Osteoblast (primary cell): Measurements from ENCODE around the gene COL18A1. TPM values are rescaled to one million over a fixed set of nuclear protein-coding genes. Genes with fewer than 3 reads are reported as not detected.

Experiments used
- DNase-seq: peaks from one replicate; pipeline ENCODE4 v3.0.0; 2011; ENCODE audit warnings: low spot score, mixed read lengths; ENCODE audit not compliant: insufficient read length; ENCODE audit errors: missing footprints
- H2AFZ ChIP-seq: 2 replicates; pipeline ENCODE4 v1.6.0; 2011; ENCODE audit warnings: mild to moderate bottlenecking, low read length
- H3K27ac ChIP-seq: 2 replicates; pipeline ENCODE4 v1.5.1; 2011; ENCODE audit warnings: mild to moderate bottlenecking, low read depth, low read length, moderate library complexity
- H3K27me3 ChIP-seq: 2 replicates; pipeline ENCODE4 v1.6.0; 2012; ENCODE audit warnings: mild to moderate bottlenecking, control low read depth, inconsistent platforms, low read length, moderate library complexity; ENCODE audit not compliant: insufficient read depth
- H3K36me3 ChIP-seq: 2 replicates; pipeline ENCODE4 v1.5.1; 2011; ENCODE audit warnings: mild to moderate bottlenecking, low read length, control low read depth, moderate library complexity; ENCODE audit not compliant: insufficient read depth
- H3K4me1 ChIP-seq: 2 replicates; pipeline ENCODE4 v1.5.1; 2011; ENCODE audit warnings: mild to moderate bottlenecking, low read length, control low read depth, moderate library complexity; ENCODE audit not compliant: insufficient read depth
- H3K4me2 ChIP-seq: 2 replicates; pipeline ENCODE4 v1.6.0; 2011; ENCODE audit warnings: mild to moderate bottlenecking, low read length; ENCODE audit not compliant: insufficient read depth
- H3K4me3 ChIP-seq: fragments of 200-600 bp; sonication (generic); 3 replicates; pipeline ENCODE4 v1.5.1; 2012; ENCODE audit warnings: mild to moderate bottlenecking, low read length, inconsistent platforms; ENCODE audit not compliant: insufficient read depth
- H3K79me2 ChIP-seq: 2 replicates; pipeline ENCODE4 v1.6.0; 2012; ENCODE audit warnings: mild to moderate bottlenecking, low read length, control low read depth, inconsistent platforms; ENCODE audit not compliant: insufficient read depth
- H3K9me3 ChIP-seq: 2 replicates; pipeline ENCODE4 v1.5.1; 2011; ENCODE audit warnings: low read depth, low read length, control low read depth
- H4K20me1 ChIP-seq: 2 replicates; pipeline ENCODE4 v1.6.0; 2012; ENCODE audit warnings: mild to moderate bottlenecking, low read length, control low read depth; ENCODE audit not compliant: insufficient read depth
- total RNA-seq: library from RNA; depleted of rRNA; stranded (reverse); fragments of >200 nt; gene quantifications from 2 replicates; pipeline ENCODE4 v1.2.3, GENCODE V29; 2012
- TF ChIP-seq, protein P1 (sequence below): IDR thresholded peaks from 2 replicates; pipeline ENCODE4 v1.5.1; 2011; ENCODE audit warnings: mild to moderate bottlenecking, low read depth, low read length, moderate library complexity; ENCODE audit errors: extremely low read depth

The COL18A1 gene
- total RNA-seq, 1 donor = 8.3 TPM

DNA sequence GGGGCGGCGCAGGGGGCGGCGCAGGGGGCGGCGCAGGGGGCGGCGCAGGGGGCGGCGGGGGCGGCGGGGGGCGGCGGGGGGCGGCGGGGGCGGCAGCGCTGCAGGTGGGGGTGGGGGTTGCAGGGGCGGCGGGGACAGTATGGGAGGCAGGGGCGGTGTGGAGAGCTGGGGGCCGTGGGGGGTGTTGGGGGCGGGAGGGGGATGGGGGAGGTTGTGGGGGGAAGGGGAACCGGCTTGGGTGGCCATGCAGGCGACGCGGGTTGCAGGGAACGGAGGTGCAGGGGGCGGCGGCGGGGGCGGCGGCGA, 150.2 kb downstream of the COL18A1 start:
- Histone ChIP-seq H3K27ac (no peak overlapping the region), H3K27me3 (peaks cover 3% of the 10 kb centered on the region), H3K9me3 (no peaks in the 10 kb centered on the region), H4K20me1 (no peaks in the 10 kb centered on the region), H3K4me2 (no peak overlapping the region), H3K4me3 (peak overlapping the region; percentile 72), H3K36me3 (no peaks in the 10 kb centered on the region), H2AFZ (no peak overlapping the region), H3K4me1 (peaks cover 6% of the 10 kb centered on the region), H3K79me2 (no peaks in the 10 kb centered on the region)
- no peak for DNase-seq
- TF ChIP-seq, protein P1, sequence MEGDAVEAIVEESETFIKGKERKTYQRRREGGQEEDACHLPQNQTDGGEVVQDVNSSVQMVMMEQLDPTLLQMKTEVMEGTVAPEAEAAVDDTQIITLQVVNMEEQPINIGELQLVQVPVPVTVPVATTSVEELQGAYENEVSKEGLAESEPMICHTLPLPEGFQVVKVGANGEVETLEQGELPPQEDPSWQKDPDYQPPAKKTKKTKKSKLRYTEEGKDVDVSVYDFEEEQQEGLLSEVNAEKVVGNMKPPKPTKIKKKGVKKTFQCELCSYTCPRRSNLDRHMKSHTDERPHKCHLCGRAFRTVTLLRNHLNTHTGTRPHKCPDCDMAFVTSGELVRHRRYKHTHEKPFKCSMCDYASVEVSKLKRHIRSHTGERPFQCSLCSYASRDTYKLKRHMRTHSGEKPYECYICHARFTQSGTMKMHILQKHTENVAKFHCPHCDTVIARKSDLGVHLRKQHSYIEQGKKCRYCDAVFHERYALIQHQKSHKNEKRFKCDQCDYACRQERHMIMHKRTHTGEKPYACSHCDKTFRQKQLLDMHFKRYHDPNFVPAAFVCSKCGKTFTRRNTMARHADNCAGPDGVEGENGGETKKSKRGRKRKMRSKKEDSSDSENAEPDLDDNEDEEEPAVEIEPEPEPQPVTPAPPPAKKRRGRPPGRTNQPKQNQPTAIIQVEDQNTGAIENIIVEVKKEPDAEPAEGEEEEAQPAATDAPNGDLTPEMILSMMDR = no peak

DNA sequence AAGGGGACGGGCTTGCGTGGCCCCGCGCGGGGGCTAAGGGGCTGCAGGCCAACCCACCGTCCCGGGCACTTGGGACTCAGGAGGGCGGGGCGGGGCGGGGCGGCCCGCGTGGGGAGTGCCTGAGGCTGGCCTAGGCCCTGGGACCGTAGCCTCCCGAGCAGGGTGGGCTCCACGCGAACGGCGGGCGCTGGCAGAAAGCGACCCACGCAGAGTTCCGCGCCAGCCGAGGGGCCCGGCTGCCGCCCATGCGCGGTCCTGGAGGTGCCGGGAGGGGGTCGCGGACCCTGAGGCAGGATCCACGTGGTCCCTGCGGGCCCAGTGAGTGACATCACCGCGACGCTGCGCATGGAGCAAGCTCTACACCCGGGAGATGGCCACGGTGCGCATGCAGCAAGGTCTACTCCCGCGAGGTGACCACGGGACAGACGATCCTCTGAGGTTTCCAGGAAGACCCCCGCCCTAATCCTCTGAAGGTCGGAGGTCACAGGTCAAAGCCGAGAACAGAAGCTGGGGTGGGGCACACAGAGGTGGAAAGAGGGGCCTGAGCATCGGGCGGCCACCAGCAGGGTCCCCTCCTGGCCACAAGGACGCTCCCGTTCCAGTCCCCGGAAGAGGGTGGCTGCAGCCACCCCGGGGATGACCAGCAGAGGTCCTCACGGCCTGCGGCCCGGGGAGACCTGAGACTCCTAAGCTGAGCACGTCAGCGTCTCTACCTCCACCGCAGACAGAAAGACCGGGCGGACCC, 150.8 kb downstream of the COL18A1 start:
- Histone ChIP-seq H3K4me3 (peak overlapping the region; percentile 72), H3K79me2 (no peaks in the 10 kb centered on the region), H2AFZ (peak overlapping the region; percentile 87), H3K27ac (peak overlapping the region; percentile 76), H3K9me3 (no peaks in the 10 kb centered on the region), H3K4me1 (peaks cover 6% of the 10 kb centered on the region), H4K20me1 (no peaks in the 10 kb centered on the region), H3K4me2 (peak overlapping the region; percentile 92), H3K36me3 (no peaks in the 10 kb centered on the region), H3K27me3 (peaks cover 3% of the 10 kb centered on the region)
- TF ChIP-seq, protein P1 = peak; percentile 90
- peak; percentile 99 for DNase-seq

DNA sequence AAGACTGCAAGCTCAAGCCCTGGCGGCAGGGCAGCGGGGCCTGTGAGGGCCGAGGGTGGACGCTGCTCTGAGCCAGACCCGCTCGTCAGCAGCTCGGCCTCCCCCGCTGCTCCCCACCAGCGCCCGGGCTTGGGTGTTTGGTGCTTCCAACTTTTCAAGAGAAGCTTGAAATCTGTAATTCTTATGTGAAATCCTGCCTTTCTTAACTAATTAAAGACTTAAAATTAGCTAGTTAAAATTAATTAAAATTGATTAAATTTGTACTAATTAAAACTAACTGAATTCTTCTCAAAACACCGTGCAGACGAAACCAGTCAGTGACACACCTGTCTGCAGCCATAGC, 151.3 kb downstream of the COL18A1 start:
- Histone ChIP-seq H3K4me3 (peak overlapping the region; percentile 72), H4K20me1 (no peaks in the 10 kb centered on the region), H3K9me3 (no peaks in the 10 kb centered on the region), H3K27ac (peak overlapping the region; percentile 25), H3K79me2 (no peaks in the 10 kb centered on the region), H3K4me1 (peaks cover 6% of the 10 kb centered on the region), H3K4me2 (peak overlapping the region; percentile 92), H3K36me3 (no peaks in the 10 kb centered on the region), H3K27me3 (peaks cover 6% of the 10 kb centered on the region), H2AFZ (no peak overlapping the region)
- DNase-seq = no peak
- TF ChIP-seq, protein P1 = no peak

DNA sequence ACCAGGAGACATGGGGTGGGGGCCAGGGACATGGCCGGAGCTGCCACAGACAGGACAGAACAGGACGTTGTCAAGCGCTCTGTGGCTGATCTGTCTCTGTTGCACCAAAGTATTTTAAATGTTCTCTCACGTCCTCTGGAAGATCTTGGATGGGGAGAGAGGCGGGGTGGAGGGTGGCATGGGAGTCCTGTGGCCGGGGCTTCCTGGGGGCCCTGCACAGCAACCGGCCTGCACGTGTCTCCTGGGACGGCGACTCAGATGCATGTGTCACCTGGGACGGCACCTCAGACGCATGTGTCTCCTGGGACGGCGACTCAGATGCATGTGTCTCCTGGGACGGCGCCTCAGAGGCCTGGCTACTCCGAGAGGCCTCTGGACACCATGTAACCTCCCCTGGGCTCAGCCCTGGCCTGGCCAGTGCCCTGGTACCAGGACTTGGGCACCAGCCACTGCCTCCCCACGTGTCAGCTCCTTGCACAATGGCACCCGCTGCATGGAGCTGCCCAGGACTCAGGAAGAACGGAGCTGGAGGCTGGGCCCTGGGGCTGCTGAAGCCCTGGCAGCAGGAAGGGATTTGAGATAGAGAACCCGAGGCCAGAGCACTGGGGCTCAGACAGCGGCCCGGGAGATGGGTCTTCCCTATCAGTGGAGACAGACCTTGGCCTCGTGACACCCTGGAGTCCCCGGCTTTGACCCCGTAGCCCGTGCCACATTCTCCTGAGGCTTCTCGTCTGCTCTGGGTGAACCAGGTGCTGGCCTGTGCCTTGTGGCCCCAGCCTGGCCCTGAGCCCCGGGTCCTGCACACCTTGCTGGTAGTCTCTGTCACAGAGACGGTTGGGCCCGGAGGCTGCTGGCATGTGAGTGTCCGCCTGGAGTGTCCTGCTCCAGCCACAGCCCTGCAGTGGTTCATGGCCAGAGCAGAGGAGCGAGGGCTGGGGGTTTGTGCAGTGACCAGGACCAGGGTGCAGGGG, 152.0 kb downstream of the COL18A1 start:
- H2AFZ ChIP-seq = no peak overlapping the region
- no peak overlapping the region for H3K4me3 ChIP-seq
- peaks cover 7% of the 10 kb centered on the region for H3K27me3 ChIP-seq
- H3K79me2 ChIP-seq = no peaks in the 10 kb centered on the region
- H3K4me1 ChIP-seq = peaks cover 6% of the 10 kb centered on the region
- no peaks in the 10 kb centered on the region for H3K9me3 ChIP-seq
- H3K4me2 ChIP-seq = peak overlapping the region; percentile 92
- H3K27ac ChIP-seq = peak overlapping the region; percentile 25
- TF ChIP-seq, protein P1 = no peak
- peak; percentile 87 for DNase-seq
- no peaks in the 10 kb centered on the region for H3K36me3 ChIP-seq
- no peaks in the 10 kb centered on the region for H4K20me1 ChIP-seq
